A549 (cell line): ENCODE data around the gene C8A. TPM values are rescaled to one million over a fixed set of nuclear protein-coding genes. Genes with fewer than 3 reads are reported as not detected.

Experiments
- ATAC-seq, 2 experiments: fragments of 200-7000 bp in 1 of 2; fragments of >200 bp in 1 of 2; cut with Nextera tagmentation in 1 of 2; cut with Tn5 transposase in 1 of 2; 3 replicates each; pipeline versions ENCODE4 v1.8.0 to v1.9.1; 2018 to 2020; ENCODE audit warnings: mild to moderate bottlenecking in 1 of 2, moderate library complexity in 1 of 2
- CTCF ChIA-PET: fragments of 300-600 bp; sonication (Branson Sonifier 250); formaldehyde crosslinking; extraction: SDS; loops from one replicate; lab custom pipeline; 2021; ENCODE audit warnings: antibody characterized with exemption, inconsistent platforms; lab: Yijun Ruan, JAX
- POLR2A ChIA-PET: fragments of 350-600 bp; formaldehyde crosslinking; extraction: SDS; loops from one replicate; lab custom pipeline; 2021; ENCODE audit warnings: antibody characterized with exemption, inconsistent platforms; lab: Yijun Ruan, JAX
- DNase-seq, 2 experiments: peaks; one replicate each; pipeline versions ENCODE4 v3.0.0 to v3.0.0-alpha.2; 2011 to 2016; ENCODE audit warnings: low read depth in 1 of 2, low spot score in 1 of 2
- FAIRE-seq: peaks from 2 replicates; lab custom pipeline; 2011; peaks lifted over from hg19 to GRCh38; lab: Jason Lieb, UNC
- H3K27ac ChIP-seq, 2 experiments: fragments of >200 bp; sonication (Bioruptor Twin); formaldehyde crosslinking; 3 replicates each; pipeline ENCODE4 v1.5.1; 2016 to 2017
- H3K4me1 ChIP-seq: fragments of >200 bp; sonication (Bioruptor Twin); formaldehyde crosslinking; 3 replicates; pipeline ENCODE4 v1.6.1; 2016
- H3K4me2 ChIP-seq: fragments of >200 bp; sonication (Bioruptor Twin); formaldehyde crosslinking; 3 replicates; pipeline ENCODE4 v1.6.1; 2016
- H3K4me3 ChIP-seq: fragments of >200 bp; sonication (Bioruptor Twin); formaldehyde crosslinking; 3 replicates; pipeline ENCODE4 v1.5.1; 2016
- H3K9me3 ChIP-seq: fragments of >200 bp; sonication (Bioruptor Twin); formaldehyde crosslinking; 3 replicates; pipeline ENCODE4 v1.6.1; 2016
- BHLHE40 ChIP-seq: IDR thresholded peaks from 2 replicates; pipeline ENCODE4 v1.6.1; 2012; ENCODE audit warnings: low read depth, low read length, inconsistent platforms
- CBX2 ChIP-seq: fragments of 200-600 bp; sonication (generic); IDR thresholded peaks from 2 replicates; pipeline ENCODE4 v1.6.1; 2016; ENCODE audit warnings: low read depth, mild to moderate bottlenecking, borderline replicate concordance
- CHD2 ChIP-seq: fragments of 150-350 bp; IDR thresholded peaks from 2 replicates; pipeline ENCODE4 v1.6.1; 2014; ENCODE audit warnings: low read length; ENCODE audit not compliant: partially characterized antibody
- EHMT2 ChIP-seq: fragments of 200-600 bp; sonication (generic); IDR thresholded peaks from 2 replicates; pipeline ENCODE4 v1.6.1; 2016; ENCODE audit warnings: antibody characterized with exemption, low read depth, mild to moderate bottlenecking, moderate library complexity
- ESRRA ChIP-seq: fragments of 150-350 bp; IDR thresholded peaks from 2 replicates; pipeline ENCODE4 v1.6.1; 2014; ENCODE audit warnings: mild to moderate bottlenecking, low read length, borderline replicate concordance
- FOSL2 ChIP-seq, 2 experiments: fragments of 450-650 bp in 1 of 2; fragments of >200 bp in 1 of 2; sonication (Bioruptor Twin) in 1 of 2; formaldehyde crosslinking; IDR thresholded peaks; 2 replicates each; pipeline versions ENCODE4 v1.5.0 to v1.6.1; 2016 to 2020; ENCODE audit warnings: mild to moderate bottlenecking in 1 of 2, moderate library complexity in 1 of 2
- FOXS1 ChIP-seq: fragments of 250-450 bp; sonication (Bioruptor Pico); IDR thresholded peaks from 2 replicates; pipeline ENCODE4 v1.5.0; 2020; ENCODE audit warnings: mild to moderate bottlenecking, moderate library complexity
- GATA3 ChIP-seq: IDR thresholded peaks from 2 replicates; pipeline ENCODE4 v1.6.1; 2012; ENCODE audit warnings: borderline replicate concordance
- HES2 ChIP-seq: fragments of >200 bp; sonication (Bioruptor Twin); formaldehyde crosslinking; IDR thresholded peaks from 2 replicates; pipeline ENCODE4 v1.6.1; 2016
- HOXA7 ChIP-seq: fragments of 250-450 bp; sonication (Bioruptor Pico); IDR thresholded peaks from 2 replicates; pipeline ENCODE4 v1.5.0; 2020; ENCODE audit warnings: mild to moderate bottlenecking, moderate library complexity
- HOXB13 ChIP-seq: fragments of 250-450 bp; sonication (Bioruptor Pico); IDR thresholded peaks from 2 replicates; pipeline ENCODE4 v1.5.0; 2020; ENCODE audit warnings: low read depth, mild to moderate bottlenecking, moderate library complexity
- JUN ChIP-seq, 2 experiments: fragments of >200 bp; sonication (Bioruptor Twin); formaldehyde crosslinking; IDR thresholded peaks; 2 replicates in 1 of 2; 3 replicates in 1 of 2; pipeline ENCODE4 v1.6.1; 2016 to 2017
- KDM1A ChIP-seq: fragments of 200-600 bp; sonication (generic); IDR thresholded peaks from 2 replicates; pipeline ENCODE4 v1.6.1; 2016; ENCODE audit warnings: low read depth, mild to moderate bottlenecking
- NPAS2 ChIP-seq: fragments of 250-450 bp; sonication (Bioruptor Pico); IDR thresholded peaks from 2 replicates; pipeline ENCODE4 v1.8.0; 2022; ENCODE audit warnings: mild to moderate bottlenecking, moderate library complexity, borderline replicate concordance
- NR3C1 ChIP-seq: fragments of >200 bp; sonication (Bioruptor Twin); formaldehyde crosslinking; IDR thresholded peaks from 3 replicates; pipeline ENCODE4 v1.6.1; 2017
- POLR2A ChIP-seq: IDR thresholded peaks from 2 replicates; pipeline ENCODE4 v1.6.1; 2012; ENCODE audit warnings: mild to moderate bottlenecking, low read length
- POLR2AphosphoS2 ChIP-seq: conservative IDR thresholded peaks from 2 replicates; pipeline ENCODE4 v1.6.1; 2012; ENCODE audit warnings: low read length, improper control_type of control experiment, inconsistent platforms
- RAD21 ChIP-seq, 2 experiments: fragments of >200 bp in 1 of 2; sonication (Bioruptor Twin) in 1 of 2; formaldehyde crosslinking in 1 of 2; IDR thresholded peaks in 1 of 2; conservative IDR thresholded peaks in 1 of 2; 2 replicates in 1 of 2; 3 replicates in 1 of 2; pipeline ENCODE4 v1.6.1; 2012 to 2018; ENCODE audit warnings: inconsistent platforms in 1 of 2
- RFX5 ChIP-seq: fragments of 450-650 bp; IDR thresholded peaks from 2 replicates; pipeline ENCODE4 v1.7.1; 2014; ENCODE audit warnings: antibody characterized with exemption, mild to moderate bottlenecking, moderate library complexity
- RNF2 ChIP-seq: fragments of 200-600 bp; sonication (generic); IDR thresholded peaks from 2 replicates; pipeline ENCODE4 v1.6.1; 2016; ENCODE audit warnings: low read depth, mild to moderate bottlenecking, antibody characterized with exemption, moderate library complexity, borderline replicate concordance
- SMC3 ChIP-seq: fragments of >200 bp; sonication (Bioruptor Twin); formaldehyde crosslinking; IDR thresholded peaks from 3 replicates; pipeline ENCODE4 v1.6.1; 2018; ENCODE audit warnings: inconsistent platforms
- TFCP2L1 ChIP-seq: fragments of 250-450 bp; sonication (Bioruptor Pico); IDR thresholded peaks from 2 replicates; pipeline ENCODE4 v1.5.0; 2021; ENCODE audit warnings: mild to moderate bottlenecking
- TP53 ChIP-seq: fragments of 250-450 bp; sonication (Bioruptor Pico); IDR thresholded peaks from 2 replicates; pipeline ENCODE4 v1.5.0; 2021; ENCODE audit warnings: mild to moderate bottlenecking, moderate library complexity
- WGBS: methylation state at CpG from one replicate; pipeline ENCODE4 v1.1.6; 2017; ENCODE audit errors: missing lambda C conversion rate; 5-methylcytosine and 5-hydroxymethylcytosine counted together
- polyA plus RNA-seq, 4 experiments: library from polyadenylated mRNA; depleted of rRNA in 3 of 4; stranded (reverse); fragments of >200 nt; fragmentation: RNase III in 1 of 4; extraction: RNeasy Plus Mini Kit Qiagen cat#74134 plus additional on column Dnase treatment in 1 of 4; gene quantifications; 2 replicates in 3 of 4; 3 replicates in 1 of 4; pipeline ENCODE4 v1.2.3, GENCODE V29; 2011 to 2017
- TF ChIP-seq, protein P1 (sequence below): IDR thresholded peaks from 2 replicates; pipeline ENCODE4 v1.6.1; 2012; ENCODE audit warnings: low read depth, borderline replicate concordance
- TF ChIP-seq, protein P2 (sequence below): IDR thresholded peaks from 2 replicates; pipeline ENCODE4 v1.6.1; 2012
- TF ChIP-seq, protein P3 (sequence below): IDR thresholded peaks from 2 replicates; pipeline ENCODE4 v1.6.1; 2012
- TF ChIP-seq, protein P4 (sequence below): fragments of 200-600 bp; sonication (generic); IDR thresholded peaks from 2 replicates; pipeline ENCODE4 v1.6.1; 2016; ENCODE audit warnings: antibody characterized with exemption, mild to moderate bottlenecking, moderate library complexity

The C8A gene
- polyA plus RNA-seq, 2 of the 4 experiments (the other 2 are of a cell fraction): not detected

- WGBS: 22% methylated on average over 3 of the region's 3 CpGs
- Histone ChIP-seq H3K9me3 (no peaks in the 10 kb centered on the region; the same call in 2 of the 3 replicates), H3K27ac (no peak overlapping the region)
- TF ChIP-seq, protein P1, sequence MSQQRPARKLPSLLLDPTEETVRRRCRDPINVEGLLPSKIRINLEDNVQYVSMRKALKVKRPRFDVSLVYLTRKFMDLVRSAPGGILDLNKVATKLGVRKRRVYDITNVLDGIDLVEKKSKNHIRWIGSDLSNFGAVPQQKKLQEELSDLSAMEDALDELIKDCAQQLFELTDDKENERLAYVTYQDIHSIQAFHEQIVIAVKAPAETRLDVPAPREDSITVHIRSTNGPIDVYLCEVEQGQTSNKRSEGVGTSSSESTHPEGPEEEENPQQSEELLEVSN: no peak
- TF ChIP-seq, protein P2, sequence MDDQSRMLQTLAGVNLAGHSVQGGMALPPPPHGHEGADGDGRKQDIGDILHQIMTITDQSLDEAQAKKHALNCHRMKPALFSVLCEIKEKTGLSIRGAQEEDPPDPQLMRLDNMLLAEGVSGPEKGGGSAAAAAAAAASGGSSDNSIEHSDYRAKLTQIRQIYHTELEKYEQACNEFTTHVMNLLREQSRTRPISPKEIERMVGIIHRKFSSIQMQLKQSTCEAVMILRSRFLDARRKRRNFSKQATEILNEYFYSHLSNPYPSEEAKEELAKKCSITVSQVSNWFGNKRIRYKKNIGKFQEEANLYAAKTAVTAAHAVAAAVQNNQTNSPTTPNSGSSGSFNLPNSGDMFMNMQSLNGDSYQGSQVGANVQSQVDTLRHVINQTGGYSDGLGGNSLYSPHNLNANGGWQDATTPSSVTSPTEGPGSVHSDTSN: no peak
- TF ChIP-seq TP53 (CRISPR knock-in tag) (no peak), POLR2A (no peak), HOXA7 (CRISPR knock-in tag) (no peak), RAD21 (conservative IDR thresholded peaks at IDR 0.05 in 1 of 2, IDR thresholded peaks at IDR 0.05 in 1 of 2) (no peak), JUN (IDR thresholded peaks at IDR 0.05) (no peak), FOXS1 (CRISPR knock-in tag) (no peak), NR3C1 (no peak), SMC3 (no peak), ESRRA (no peak), FOSL2 (IDR thresholded peaks at IDR 0.05) (no peak), FOSL2 (CRISPR knock-in tag; IDR thresholded peaks at IDR 0.05) (no peak), CHD2 (no peak), CBX2 (no peak), GATA3 (no peak), RFX5 (no peak), BHLHE40 (no peak), RNF2 (no peak)
- TF ChIP-seq, all 56 proteins: peak for 0
- FAIRE-seq: no peak
- Histone ChIP-seq H3K4me1 (no peaks in the 10 kb centered on the region), H3K4me3 (no peak overlapping the region), H3K4me2 (no peak overlapping the region)
- DNase-seq: no peak
- ATAC-seq: no peak
- POLR2A ChIA-PET: no interaction called here
- CTCF ChIA-PET: no interaction called here
Measured at GRCh38 chr1:56838759-56839158, 15.8 kb upstream of the C8A start.

DNA sequence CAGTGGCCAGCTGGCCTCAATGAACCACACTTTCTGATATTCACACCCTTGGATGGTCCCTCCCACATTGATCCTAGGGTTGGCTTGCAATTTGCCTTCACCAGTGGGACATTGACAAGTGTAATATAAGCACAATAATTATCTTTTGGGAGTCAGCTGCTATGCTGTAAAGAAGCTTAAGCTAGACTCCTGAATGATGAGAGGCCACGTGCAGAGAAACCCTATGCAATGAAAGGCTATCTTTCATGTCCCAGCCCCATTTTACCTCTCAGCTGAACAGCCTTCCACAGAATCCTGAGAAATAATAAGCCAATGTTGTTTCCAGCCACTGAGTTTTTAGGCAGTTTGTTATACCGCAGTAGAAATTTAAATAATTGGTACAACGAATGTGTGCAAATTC lies 11.1 kb upstream of the C8A start:
- no peak for ATAC-seq
- POLR2A ChIA-PET: no interaction called here

More for the DNA sequence above, 11.1 kb upstream of the C8A start:
- Histone ChIP-seq H3K4me3 (no peak overlapping the region), H3K9me3 (no peaks in the 10 kb centered on the region; the same call in 2 of the 3 replicates), H3K4me2 (no peak overlapping the region), H3K4me1 (no peaks in the 10 kb centered on the region)
- WGBS: 24% methylated on average over 3 of the region's 3 CpGs
- no peak for FAIRE-seq
- TF ChIP-seq POLR2AphosphoS2 (no peak), BHLHE40 (no peak), RFX5 (no peak), HES2 (no peak), KDM1A (no peak), EHMT2 (no peak), TFCP2L1 (no peak), NPAS2 (CRISPR knock-in tag) (no peak), HOXB13 (CRISPR knock-in tag) (no peak)
- TF ChIP-seq, protein P3, sequence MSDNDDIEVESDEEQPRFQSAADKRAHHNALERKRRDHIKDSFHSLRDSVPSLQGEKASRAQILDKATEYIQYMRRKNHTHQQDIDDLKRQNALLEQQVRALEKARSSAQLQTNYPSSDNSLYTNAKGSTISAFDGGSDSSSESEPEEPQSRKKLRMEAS: no peak
- TF ChIP-seq, protein P4, sequence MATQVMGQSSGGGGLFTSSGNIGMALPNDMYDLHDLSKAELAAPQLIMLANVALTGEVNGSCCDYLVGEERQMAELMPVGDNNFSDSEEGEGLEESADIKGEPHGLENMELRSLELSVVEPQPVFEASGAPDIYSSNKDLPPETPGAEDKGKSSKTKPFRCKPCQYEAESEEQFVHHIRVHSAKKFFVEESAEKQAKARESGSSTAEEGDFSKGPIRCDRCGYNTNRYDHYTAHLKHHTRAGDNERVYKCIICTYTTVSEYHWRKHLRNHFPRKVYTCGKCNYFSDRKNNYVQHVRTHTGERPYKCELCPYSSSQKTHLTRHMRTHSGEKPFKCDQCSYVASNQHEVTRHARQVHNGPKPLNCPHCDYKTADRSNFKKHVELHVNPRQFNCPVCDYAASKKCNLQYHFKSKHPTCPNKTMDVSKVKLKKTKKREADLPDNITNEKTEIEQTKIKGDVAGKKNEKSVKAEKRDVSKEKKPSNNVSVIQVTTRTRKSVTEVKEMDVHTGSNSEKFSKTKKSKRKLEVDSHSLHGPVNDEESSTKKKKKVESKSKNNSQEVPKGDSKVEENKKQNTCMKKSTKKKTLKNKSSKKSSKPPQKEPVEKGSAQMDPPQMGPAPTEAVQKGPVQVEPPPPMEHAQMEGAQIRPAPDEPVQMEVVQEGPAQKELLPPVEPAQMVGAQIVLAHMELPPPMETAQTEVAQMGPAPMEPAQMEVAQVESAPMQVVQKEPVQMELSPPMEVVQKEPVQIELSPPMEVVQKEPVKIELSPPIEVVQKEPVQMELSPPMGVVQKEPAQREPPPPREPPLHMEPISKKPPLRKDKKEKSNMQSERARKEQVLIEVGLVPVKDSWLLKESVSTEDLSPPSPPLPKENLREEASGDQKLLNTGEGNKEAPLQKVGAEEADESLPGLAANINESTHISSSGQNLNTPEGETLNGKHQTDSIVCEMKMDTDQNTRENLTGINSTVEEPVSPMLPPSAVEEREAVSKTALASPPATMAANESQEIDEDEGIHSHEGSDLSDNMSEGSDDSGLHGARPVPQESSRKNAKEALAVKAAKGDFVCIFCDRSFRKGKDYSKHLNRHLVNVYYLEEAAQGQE: no peak
- TF ChIP-seq, protein P1: no peak
- TF ChIP-seq, all 56 proteins: peak for 0
- DNase-seq: no peak
- CTCF ChIA-PET: no interaction called here
- no peak overlapping the region for H3K27ac ChIP-seq
